Loucy (cell line): ENCODE data around the gene VPS16.

Experiments used
- H2AFZ ChIP-seq: fragments of 200-600 bp; sonication (generic); 2 replicates; pipeline ENCODE4 v1.6.0; 2016; ENCODE audit warnings: antibody characterized with exemption, mild to moderate bottlenecking, low read length, moderate library complexity
- H3F3A ChIP-seq: fragments of 200-600 bp; 2 replicates; pipeline ENCODE4 v1.6.0; 2016; ENCODE audit warnings: antibody characterized with exemption, low read depth, mild to moderate bottlenecking
- H3K27me3 ChIP-seq: fragments of 200-600 bp; sonication (generic); 2 replicates; pipeline ENCODE4 v1.6.1; 2014; ENCODE audit warnings: low read length, mild to moderate bottlenecking; ENCODE audit not compliant: insufficient read depth, poor library complexity, severe bottlenecking
- H3K36me3 ChIP-seq: fragments of 200-600 bp; sonication (generic); 2 replicates; pipeline ENCODE4 v1.6.1; 2016; ENCODE audit warnings: low read length; ENCODE audit not compliant: insufficient read depth
- H3K4me1 ChIP-seq: fragments of 200-600 bp; sonication (generic); 2 replicates; pipeline ENCODE4 v1.5.1; 2014; ENCODE audit warnings: low read length, mild to moderate bottlenecking; ENCODE audit not compliant: insufficient read depth, poor library complexity, severe bottlenecking
- H3K4me2 ChIP-seq: fragments of 200-600 bp; sonication (generic); 2 replicates; pipeline ENCODE4 v1.6.0; 2014; ENCODE audit warnings: antibody characterized with exemption, low read length, low read depth, mild to moderate bottlenecking; ENCODE audit not compliant: poor library complexity, severe bottlenecking
- H3K4me3 ChIP-seq: fragments of 200-600 bp; sonication (generic); 2 replicates; pipeline ENCODE4 v1.5.1; 2014; ENCODE audit warnings: low read length, mild to moderate bottlenecking, mixed read lengths; ENCODE audit not compliant: poor library complexity, severe bottlenecking
- H3K79me2 ChIP-seq: fragments of 200-600 bp; sonication (generic); 2 replicates; pipeline ENCODE4 v1.6.1; 2014; ENCODE audit warnings: low read length; ENCODE audit not compliant: insufficient read depth
- H3K9ac ChIP-seq: fragments of 200-600 bp; sonication (generic); 2 replicates; pipeline ENCODE4 v1.6.0; 2014; ENCODE audit warnings: mild to moderate bottlenecking, low read depth, low read length, moderate library complexity; ENCODE audit not compliant: poor library complexity, severe bottlenecking
- H3K9me2 ChIP-seq: fragments of 200-600 bp; sonication (generic); replicated peaks from 2 replicates; pipeline ENCODE4 v1.6.1; 2016; ENCODE audit warnings: low read depth, low read length, mixed read lengths
- H3K9me3 ChIP-seq: fragments of 200-600 bp; sonication (generic); 2 replicates; pipeline ENCODE4 v1.6.1; 2014; ENCODE audit warnings: mild to moderate bottlenecking, antibody characterized with exemption, low read length, low read depth; ENCODE audit not compliant: insufficient read depth
- H4K20me1 ChIP-seq: fragments of 200-600 bp; sonication (generic); 2 replicates; pipeline ENCODE4 v1.6.0; 2014; ENCODE audit warnings: antibody characterized with exemption, low read length, mild to moderate bottlenecking; ENCODE audit not compliant: insufficient read depth, poor library complexity, severe bottlenecking
- CTCF ChIP-seq: fragments of 200-600 bp; sonication (generic); conservative IDR thresholded peaks from 2 replicates; pipeline ENCODE4 v1.5.1; 2014; ENCODE audit warnings: mild to moderate bottlenecking, antibody characterized with exemption, low read length
- EZH2phosphoT487 ChIP-seq: fragments of 200-600 bp; IDR thresholded peaks from 2 replicates; pipeline ENCODE4 v1.6.1; 2018; ENCODE audit warnings: antibody characterized with exemption, mild to moderate bottlenecking, moderate library complexity, borderline replicate concordance

The VPS16 gene

GRCh38 chr20:2889797-2890196, 49.3 kb downstream of the VPS16 start:
- H4K20me1 ChIP-seq, result peaks cover 46% of the 10 kb centered on the region
- H3K4me2 ChIP-seq, result no peak overlapping the region
- H3K9me2 ChIP-seq, result no peaks in the 10 kb centered on the region
- H2AFZ ChIP-seq, result no peak overlapping the region
- H3K27me3 ChIP-seq, result no peaks in the 10 kb centered on the region
- H3K36me3 ChIP-seq, result no peaks in the 10 kb centered on the region
- peaks cover 19% of the 10 kb centered on the region for H3K4me1 ChIP-seq
- no peak for TF ChIP-seq EZH2phosphoT487
- TF ChIP-seq CTCF, result no peak
- H3K9me3 ChIP-seq, result no peaks in the 10 kb centered on the region
- H3K9ac ChIP-seq, result no peak overlapping the region
- H3F3A ChIP-seq, result no peaks in the 10 kb centered on the region
- no peak overlapping the region for H3K4me3 ChIP-seq
- H3K79me2 ChIP-seq, result peaks cover 96% of the 10 kb centered on the region

DNA sequence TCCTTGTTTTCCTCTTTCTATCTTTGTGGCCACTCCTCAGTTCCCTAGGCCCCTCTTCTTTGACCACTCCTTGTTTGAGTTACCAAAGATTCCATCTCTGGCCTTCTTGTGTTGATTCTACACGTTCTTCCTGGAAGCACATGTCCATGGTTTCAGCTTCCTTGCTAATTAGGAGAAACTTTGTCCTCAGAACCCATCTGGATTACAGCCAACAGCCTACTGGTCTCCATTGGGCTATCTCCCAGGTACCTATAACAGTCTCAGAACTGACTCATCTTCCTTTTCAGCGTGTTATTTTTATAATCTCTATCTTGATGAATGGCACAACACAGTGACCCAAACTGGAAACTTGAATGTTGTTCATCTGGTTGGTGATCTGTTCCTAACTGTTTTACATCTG, 50.2 kb downstream of the VPS16 start:
- no peak for TF ChIP-seq CTCF
- no peak for TF ChIP-seq EZH2phosphoT487
- Histone ChIP-seq H3K79me2 (peaks cover 96% of the 10 kb centered on the region), H3K9me2 (no peaks in the 10 kb centered on the region)

DNA sequence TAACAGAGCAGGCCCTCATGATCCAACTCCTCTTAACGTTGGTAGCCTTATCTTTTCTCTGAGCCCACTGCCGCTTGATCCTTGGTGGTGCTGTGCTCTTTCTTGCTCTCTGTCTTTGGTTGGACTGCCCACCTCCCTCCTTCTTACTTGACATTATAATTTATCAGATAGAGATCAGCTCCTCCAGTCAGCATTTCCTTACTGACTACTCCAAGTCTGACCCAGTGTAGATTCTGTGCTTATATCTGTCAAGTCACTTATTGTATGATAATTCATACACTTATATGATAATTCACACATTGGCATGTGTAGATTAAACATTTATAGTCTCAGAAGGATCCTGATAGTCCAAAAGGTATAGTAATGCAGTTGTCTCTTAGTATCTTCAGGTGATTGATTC, 50.8 kb downstream of the VPS16 start:
- H3K27me3 ChIP-seq, result no peaks in the 10 kb centered on the region
- TF ChIP-seq CTCF (no peak), EZH2phosphoT487 (no peak)
- H3K4me2 ChIP-seq, result peak overlapping the region; percentile 2
- no peak overlapping the region for H3K4me3 ChIP-seq
- H3K9me3 ChIP-seq, result no peaks in the 10 kb centered on the region
- no peaks in the 10 kb centered on the region for H3F3A ChIP-seq
- peaks cover 96% of the 10 kb centered on the region for H3K79me2 ChIP-seq
- H3K9ac ChIP-seq, result no peak overlapping the region
- H3K9me2 ChIP-seq, result no peaks in the 10 kb centered on the region
- peaks cover 36% of the 10 kb centered on the region for H4K20me1 ChIP-seq
- no peaks in the 10 kb centered on the region for H3K36me3 ChIP-seq
- peaks cover 19% of the 10 kb centered on the region for H3K4me1 ChIP-seq
- H2AFZ ChIP-seq, result no peak overlapping the region

More for the DNA sequence above, 50.2 kb downstream of the VPS16 start:
- Histone ChIP-seq H3F3A (no peaks in the 10 kb centered on the region), H3K27me3 (no peaks in the 10 kb centered on the region), H4K20me1 (peaks cover 39% of the 10 kb centered on the region), H3K36me3 (no peaks in the 10 kb centered on the region), H3K9ac (no peak overlapping the region), H3K9me3 (no peaks in the 10 kb centered on the region), H2AFZ (no peak overlapping the region), H3K4me3 (no peak overlapping the region), H3K4me2 (peak overlapping the region; percentile 2), H3K4me1 (peaks cover 19% of the 10 kb centered on the region)
